Measurements from ENCODE around the gene PLOD1.
"Not testable (repeated sequence)": the region's sequence is repeated elsewhere in the genome, so short reads cannot be mapped to it uniquely, and the experiment has no call there.

Gene PLOD1

DNA sequence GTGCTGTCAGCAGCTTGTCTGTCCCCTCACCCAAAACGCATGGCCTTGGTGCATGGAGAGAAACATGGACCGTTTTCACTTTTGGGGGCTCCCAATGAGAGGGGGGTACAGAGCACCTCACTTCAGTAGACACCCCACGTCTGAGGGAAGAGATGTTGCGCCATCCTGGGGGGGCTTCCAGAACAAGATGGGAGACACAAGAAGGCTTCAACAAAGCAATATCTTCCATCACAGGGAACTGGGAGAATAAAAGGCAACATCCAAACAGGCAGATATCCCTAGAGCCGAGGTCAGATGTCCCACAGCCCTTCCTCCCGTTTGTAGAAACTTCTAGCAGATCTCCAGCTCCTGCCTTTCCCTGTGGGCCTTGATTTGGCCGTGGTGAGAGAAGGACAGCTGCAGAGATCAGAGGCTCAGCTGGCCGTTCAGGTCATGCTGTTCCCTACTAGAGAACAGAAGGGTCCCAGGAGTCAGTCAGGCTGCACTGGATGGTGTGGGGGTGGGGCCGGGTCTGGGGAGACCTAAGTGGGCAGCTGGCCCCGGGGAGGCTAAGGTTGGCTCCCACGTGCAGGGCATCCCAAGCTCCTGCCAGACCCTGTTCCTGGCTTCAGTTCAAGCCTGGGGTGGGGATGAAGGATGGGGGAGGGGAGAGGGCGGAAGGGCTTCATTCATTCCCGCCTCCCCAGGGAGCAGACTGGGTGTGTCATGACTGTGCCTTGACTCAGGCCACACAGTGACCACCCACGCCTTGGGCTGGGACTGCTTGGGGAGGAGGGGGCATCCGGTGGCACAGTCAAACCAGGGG is 4.4 kb downstream of the PLOD1 start:
- DNase-seq (ENCODE audit: low read depth) = no peak

DNA sequence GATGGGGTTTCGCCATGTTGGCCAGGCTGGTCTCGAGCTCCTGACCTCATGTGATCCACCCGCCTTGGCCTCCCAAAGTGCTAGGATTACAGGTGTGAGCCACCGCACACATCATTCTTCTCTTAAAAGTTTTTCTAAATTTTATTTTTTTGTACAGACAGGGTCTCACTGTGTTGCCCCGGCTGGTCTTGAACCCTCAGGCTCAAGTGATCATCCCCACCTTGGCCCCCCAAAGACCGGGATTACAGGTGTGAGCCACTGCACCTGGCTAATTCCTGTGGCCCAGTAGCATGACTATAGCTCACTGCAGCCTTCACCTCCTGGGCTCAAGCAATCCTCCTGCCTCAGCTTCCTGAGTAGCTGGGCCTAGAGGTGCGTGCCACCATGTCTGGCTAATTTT is 5.3 kb downstream of the PLOD1 start:
- not testable (repeated sequence) for DNase-seq (ENCODE audit: low read depth)

DNA sequence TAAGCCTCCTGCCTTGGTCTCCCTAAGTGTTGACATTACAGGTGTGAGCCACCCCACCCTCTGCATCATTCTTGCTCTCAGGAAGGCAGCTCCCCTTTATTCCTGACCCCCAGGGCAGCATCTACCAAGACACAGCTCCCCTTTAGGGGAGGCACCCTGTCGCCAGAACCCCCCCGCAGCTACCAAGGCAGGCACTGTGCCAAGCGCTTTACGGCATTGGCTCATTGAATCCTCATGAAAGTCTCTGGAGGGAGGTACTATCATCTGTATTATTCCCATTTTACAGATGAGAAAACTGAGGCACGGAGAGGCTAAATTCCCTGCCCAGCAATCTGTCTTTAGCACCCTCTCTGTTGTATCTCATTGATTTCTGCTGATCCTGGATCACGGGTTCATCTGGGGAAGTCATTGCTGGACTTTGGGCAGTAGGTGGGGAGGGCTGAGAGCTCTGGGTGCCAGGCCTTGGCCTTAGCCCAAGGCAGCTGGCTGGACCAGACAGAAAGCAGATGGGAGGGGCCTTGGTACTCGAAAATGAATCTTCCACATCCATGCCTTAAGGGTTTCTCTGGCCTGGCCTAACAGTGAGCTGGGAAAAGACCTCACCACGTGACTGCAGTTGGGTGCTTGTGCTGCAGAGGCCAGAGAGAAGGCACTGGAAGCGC is 5.9 kb downstream of the PLOD1 start:
- DNase-seq (ENCODE audit: low read depth) = no peak

DNA sequence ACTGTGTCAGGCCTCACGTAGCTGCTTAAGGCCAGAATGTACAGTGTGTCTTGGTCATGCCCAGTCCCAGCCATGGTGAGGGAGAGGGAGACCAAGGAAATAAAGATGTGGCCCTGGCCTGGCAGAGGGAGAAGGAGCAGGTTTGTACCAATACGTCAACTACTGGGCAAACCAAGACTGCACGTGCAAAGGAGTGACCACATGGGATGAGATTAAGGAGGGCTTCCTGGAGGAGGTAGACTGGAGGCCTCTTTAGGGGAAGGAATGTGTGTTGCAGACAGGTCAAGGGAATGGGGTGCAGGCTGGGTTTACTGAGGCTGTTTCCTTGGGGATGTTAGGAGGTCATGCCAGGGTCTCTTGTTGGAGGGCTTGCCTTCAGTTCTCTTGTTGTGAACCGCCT is 7.8 kb downstream of the PLOD1 start:
- no peak for DNase-seq (ENCODE audit: low read depth)

DNA sequence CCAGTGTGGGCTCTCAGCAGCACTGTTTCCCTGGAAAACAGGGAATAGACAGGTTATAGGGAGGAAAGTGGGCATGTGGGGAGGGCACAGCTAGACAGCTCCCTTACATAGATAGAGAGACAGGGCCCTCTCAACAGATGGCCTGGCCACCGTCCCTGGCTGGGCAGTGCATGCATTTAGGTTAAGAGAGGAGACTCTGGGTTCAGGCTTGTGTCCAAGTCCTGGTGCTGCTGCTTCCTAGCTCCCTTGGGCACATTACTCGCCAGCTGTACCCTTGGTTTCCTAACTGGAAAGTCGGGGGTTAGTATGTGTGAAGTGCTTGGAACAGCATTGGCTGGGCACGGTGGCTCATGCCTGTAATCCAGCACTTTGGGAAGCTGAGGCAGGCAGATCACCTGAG is 9.1 kb downstream of the PLOD1 start:
- no peak for DNase-seq (ENCODE audit: low read depth)

DNA sequence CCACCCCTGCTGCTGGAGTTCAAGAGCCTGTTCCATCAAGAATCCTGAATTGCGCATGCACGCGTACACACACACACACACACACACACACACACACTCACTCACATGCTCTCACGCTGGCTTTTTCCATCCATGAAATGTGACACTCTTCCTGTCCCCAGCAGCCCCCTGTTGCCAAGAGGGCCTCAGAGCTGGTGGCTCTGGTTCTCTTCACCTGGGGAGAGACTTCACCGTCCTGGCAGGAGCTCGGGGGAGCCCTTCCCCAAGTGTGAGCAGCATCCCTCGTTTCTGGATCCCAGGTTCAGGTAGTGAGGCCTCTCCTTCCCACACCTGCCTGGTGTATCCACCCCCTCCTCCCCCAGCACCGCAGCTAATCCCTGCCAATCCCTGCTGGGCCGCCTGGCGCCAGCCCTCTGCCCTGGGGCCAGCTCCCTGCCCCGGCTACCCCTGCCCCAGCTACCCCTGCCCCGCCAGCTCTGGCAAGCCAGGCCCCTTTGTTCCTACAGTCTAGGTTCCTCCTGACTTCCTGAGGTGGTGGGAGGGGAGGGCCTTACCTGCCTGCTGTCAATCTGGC is 9.9 kb downstream of the PLOD1 start:
- no peak for DNase-seq (ENCODE audit: low read depth)

DNA sequence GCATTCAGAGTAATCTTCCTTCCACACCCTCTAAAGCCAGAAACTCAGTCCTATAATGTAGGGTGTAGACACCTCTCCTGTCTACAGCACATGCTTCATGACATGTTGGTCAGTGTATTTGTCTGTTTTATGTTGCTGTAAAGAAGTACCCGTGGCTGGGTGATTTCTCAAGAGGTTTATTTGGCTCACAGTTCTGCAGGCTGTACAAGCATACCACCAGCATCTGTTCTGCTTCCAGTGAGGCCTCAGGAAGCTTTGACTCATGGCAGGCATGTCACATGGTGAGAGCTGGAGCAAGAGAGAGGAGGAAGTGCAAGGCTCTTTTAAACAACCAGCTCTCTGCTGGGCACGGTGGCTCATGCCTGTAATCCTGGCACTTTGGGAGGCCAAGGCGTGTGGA is 12.1 kb downstream of the PLOD1 start:
- no peak for DNase-seq (ENCODE audit: low read depth)

DNA sequence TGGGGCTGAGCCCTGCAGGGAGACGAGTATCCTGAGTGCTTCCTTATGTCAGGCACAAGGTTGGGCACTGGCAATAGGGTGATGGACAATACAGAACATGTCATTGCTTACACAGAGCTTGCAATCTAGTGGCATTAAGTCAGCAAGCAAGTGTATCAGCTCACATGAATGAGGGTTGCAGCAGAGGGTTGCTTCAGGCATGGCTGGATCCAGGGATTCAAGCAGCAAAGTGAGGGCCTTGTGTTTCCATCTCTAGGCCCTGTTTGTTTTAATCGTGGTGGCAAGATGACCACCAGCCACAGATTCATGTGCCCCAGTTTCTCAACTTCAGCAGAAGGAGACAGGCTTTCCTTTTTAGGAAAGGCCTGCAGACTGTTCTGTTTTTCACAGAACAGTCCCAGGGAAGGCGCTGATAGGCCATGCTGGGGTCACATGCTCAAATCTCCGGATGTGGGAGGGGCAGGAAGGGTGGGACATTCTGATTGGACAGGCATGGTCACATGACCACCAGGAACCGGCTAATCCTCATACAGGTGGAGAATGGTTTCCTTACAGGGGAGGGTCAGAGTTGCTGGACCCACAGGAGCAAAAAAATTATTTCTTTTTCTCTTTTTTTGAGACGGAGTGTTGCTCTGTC is 14.4 kb downstream of the PLOD1 start:
- no peak for DNase-seq (ENCODE audit: low read depth)

DNA sequence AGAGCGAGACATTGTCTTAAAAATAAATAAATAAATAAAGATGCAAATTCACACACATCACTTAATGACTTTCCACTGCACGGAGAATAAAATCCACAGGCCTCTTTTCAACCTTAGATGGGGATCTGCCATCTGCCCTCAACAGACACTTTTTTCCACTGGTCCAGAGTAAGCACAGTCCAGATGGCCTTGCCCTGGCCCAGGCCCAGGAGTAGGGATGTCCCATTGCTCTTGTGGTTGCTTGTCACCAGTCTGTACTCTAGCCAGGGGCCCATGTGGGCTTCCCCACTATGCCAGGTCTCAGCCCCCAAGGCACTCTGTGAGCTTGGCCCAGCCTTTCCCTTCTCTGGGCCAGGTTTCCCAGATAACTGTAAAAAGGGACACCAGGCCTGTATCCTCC is 17.4 kb downstream of the PLOD1 start:
- no peak for DNase-seq (ENCODE audit: low read depth)

DNA sequence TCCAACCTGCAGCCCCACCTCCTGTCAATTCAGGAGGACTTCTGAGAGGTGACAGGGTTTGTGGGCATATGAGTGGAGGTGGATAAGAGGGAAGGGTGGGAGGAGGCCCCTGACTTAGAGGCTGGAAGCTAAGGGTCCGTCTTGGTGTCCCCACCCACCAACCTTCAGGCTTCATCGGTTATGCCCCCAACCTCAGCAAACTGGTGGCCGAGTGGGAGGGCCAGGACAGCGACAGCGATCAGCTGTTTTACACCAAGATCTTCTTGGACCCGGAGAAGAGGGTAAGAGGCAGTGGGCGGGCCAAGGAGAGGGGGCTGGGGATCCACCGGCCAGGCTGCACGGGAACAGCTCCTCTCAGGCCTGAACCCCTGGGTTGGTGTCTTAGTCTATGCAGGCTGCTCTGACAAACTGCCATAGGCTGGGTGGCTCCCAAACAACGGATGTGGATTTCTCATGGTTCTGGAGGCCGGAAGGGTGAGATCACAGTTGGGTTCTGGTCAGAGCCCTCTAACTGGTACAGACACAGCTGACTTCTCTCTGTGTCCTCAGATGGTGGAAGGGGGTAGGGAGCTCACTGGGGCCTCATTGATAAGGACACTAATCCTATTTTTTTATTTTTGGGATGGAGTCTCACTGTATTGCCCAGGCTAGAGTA is 18.1 kb downstream of the PLOD1 start:
- DNase-seq (ENCODE audit: low read depth) = no peak

DNA sequence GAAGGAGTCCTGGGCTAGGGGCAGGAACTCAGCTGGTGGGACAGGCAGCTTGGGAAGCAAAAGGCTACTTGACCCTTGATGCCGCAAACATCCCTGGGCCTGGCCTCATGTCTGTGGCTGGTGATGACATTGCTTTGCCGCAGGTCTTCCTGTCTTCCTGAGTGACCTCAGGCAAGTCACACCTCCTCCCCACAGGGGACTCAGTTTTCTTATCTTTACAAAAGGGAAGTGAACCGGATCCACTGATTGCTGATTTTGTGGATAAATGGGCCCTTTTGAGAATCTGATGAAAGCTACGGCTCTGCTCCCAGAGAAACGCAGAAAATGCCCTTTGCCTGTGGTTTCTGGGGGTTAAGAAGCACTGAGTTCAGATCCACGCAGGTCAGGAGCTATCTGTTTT is 20.7 kb downstream of the PLOD1 start:
- no peak for DNase-seq (ENCODE audit: low read depth)

DNA sequence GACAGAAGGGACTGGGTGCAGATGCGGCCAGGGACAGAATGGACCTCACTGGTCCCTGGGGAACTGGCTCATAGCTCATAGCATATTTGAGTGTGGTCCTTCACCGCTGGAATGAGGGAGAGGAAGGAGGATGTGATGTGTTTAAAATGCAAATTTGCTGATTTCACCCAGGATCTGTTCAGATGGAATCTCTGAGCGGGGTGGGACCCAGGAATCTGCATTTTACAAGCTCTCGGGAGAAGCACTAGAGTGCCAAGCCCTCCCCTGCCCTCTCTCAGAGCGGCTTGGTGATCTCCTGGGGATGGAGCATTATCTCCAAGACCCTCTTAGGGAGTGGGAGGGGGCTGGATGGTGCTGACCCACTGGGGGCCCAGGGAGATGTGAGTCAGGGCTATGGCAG is 22.9 kb downstream of the PLOD1 start:
- no peak for DNase-seq (ENCODE audit: low read depth)

DNA sequence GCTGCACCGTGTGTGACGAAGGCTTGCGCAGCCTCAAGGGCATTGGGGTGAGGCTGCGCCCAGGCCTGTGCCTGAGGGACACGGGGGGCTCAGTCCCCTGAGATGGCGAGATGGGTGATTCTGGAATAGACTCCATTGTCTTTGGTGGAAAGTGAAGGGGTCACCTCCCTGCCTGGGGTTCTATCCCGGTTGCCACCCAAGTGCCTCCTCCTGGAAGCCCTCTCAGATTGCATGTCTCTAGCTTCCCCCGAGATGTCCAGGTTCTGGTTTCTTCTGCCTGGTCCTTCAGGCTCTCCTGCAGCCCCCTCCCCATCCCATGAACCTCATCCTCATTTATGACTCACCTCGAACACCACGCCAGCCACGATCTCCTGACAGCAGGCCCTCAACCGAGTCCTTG is 23.4 kb downstream of the PLOD1 start:
- DNase-seq (ENCODE audit: low read depth) = no peak

DNA sequence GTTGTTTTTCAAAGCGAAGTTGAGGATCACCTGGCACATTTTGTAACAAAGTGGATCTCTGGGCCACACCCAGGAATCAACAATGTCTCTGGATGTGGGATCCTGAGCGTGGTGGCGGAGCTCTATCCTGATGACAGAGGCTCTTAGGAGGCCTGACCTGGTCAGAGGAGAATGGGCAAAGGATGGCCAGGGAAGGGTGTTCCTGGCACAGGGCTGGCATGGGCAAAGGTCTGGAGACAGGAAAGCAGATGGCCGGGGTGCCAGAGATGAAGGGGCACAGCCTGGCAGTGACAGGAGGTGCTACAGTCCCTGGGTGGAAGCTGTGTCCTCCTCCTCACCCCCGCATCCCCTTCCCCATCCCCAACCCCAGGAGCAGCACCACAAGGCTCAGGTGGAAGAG is 25.8 kb downstream of the PLOD1 start:
- DNase-seq (ENCODE audit: low read depth) = no peak

DNA sequence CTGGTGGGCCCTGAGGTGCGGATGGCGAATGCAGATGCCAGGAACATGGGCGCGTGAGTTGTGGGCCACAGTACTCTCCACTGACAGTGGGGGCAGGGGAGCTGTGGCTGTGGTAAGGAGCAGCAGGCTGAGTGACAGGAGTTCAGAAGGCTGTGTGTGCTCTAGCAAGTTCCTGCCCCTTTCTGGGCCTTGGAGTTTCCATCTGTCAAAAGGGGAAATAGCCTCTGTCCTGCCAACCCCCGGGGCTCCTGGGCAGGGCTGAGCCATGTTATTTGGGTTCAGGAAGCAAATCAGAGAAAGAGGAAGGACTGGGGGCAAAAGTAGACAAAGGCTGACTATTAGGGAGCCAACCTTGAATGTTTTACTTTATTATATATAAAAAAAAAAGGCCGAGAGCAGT is 26.2 kb downstream of the PLOD1 start:
- no peak for DNase-seq (ENCODE audit: low read depth)

DNA sequence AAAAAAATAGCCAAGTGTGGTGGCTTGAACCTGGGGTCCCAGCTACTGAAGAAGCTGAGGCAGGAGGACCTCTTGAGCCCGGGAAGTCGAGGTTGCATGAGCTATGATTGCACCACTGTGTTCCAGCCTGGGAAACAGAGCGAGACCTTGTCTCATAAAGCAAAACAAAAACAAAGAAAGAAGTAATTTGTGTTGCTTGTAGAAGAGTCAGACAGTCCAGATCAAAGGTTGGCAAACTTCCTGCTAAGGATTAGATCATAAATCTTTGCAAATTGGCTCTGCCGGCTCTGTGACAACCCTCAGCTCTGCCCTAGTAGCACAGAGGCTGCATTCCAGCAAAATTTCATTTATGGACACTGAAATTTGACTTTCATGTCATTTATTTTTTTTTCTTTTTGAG is 26.7 kb downstream of the PLOD1 start:
- no peak for DNase-seq (ENCODE audit: low read depth)

DNA sequence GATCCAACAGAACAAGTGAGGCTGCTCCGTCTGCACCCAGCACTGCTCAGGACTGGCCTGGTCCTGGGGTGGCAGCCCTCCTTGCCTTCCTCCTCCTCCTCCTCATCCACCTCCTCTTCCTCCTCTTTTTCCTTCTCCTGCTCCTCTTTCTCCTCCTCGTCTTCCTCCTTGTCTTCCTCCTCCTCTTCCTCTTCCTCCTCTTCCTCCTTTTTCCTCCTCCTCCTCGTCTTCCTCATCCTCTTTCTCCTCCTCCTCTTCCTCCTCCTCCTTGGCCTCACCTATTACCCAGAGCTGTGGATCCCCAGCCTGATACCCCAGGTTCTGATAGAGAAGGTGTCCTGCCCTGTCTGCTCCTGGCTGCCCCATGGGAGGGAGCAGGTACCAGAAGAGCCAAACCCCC is 29.1 kb downstream of the PLOD1 start:
- DNase-seq (ENCODE audit: low read depth) = no peak

DNA sequence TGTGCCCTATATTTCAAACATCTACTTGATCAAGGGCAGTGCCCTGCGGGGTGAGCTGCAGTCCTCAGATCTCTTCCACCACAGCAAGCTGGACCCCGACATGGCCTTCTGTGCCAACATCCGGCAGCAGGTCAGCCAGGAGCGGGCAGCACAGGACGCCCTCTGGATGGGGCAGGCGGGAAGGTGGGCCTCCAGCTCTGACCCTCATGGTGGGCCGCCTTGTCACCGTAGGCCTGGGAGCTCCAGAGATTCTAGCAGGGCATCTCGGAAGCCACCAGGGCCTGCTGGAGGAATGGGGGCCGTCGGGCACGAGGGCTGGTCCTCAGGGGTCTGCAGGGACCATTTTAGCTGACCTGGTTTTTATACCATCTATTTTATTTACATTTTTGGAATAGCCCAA is 30.1 kb downstream of the PLOD1 start:
- DNase-seq (ENCODE audit: low read depth) = no peak

DNA sequence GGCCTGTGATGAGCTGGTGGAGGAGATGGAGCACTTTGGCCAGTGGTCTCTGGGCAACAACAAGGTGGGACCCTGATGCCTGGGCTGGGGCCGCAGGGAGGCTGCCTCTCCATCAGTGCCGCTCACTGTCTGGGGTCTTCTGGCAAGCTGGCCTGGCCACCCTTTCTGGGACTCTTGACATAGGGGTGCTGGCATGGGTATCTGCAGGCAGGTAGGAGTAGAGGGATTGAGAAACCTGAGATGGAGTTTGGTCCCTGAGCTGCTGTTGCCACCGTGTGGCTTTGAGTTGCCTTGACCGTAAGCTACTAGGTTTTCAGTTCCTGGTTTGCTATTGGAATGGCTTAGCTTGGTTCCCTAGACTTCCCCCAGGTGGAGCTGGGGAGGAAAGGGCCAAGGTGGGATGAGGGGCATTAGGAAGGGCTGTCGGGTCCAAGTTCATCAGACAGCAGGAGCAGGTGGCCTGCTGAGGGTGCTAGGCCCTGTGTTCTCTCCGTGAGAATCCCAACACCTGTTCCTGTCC is 32.6 kb downstream of the PLOD1 start:
- DNase-seq (ENCODE audit: low read depth) = no peak

DNA sequence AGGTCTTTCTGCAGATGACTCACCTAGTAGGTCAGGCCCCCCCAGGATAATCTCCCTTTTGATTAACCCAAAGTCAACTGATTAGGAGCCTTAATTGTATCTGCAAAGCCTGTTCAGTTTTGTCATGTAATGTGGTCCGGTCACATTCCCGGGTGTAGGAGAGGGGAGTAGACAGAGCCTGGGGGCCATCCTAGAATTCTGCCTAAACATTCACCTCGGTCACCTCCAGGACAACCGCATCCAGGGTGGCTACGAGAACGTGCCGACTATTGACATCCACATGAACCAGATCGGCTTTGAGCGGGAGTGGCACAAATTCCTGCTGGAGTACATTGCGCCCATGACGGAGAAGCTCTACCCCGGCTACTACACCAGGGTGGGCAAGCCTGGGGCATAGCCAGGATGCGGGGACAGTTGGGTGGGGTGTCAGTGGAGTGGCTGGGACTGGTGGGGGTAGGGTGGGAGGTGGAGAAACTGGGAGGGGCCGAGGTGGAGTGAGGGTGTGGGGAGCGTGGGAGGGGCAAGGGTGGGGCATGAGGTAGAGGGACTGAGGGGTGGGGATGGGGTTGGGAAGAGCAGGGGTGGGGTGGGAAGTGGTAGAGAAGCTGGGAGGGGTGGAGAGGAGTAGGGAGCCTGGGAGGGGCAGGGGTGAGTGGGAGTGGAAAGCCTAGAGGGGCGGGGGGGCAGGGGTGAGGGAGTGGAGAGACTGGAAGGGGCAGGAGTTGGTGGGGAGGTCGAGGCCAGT is 36.1 kb downstream of the PLOD1 start:
- no peak for DNase-seq (ENCODE audit: low read depth)

DNA sequence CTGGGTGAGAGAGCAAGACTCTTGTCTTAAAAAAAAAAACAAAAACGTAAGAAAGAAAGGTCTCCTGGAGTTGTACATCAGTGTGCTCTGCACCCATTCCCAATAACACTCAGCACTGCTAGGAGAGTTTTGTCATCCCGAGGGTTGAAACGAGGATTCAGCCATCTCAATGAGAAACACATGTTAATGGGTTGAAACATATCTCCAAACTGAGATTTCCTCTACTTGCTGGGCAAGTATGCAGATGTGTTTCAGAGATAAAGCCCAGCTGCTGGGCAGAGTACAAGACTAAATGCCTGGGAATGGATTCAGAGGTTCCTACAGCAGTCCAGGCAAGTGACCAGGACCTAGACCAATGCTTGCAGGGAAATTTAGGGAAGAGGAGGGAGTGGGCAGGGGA is 43.1 kb downstream of the PLOD1 start:
- DNase-seq (ENCODE audit: low read depth) = no peak

DNA sequence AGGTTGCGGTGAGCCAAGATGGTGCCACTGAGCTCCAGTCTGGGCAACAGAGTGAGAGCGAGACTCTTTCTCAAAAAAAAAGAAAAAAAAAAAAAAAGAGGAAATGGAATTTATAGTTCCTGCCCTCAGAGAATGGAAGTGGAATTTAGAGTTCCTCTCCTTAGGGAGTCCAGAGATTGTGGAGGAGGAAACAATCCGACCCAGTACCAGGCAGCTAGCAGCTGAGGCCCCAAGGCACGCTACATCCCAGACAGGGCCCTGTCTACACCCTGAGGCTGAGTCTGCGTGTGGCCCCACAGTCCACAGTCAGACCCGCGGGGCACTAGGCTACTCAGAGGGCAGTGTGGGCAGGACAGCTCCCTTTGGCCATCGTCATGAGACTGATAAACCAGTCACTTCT is 43.8 kb downstream of the PLOD1 start:
- no peak for DNase-seq (ENCODE audit: low read depth)
